NCI-H2107 (cell line): Measurements from ENCODE around the gene CACNB1.

ENCODE experiments used
- DNase-seq: peaks from one replicate; lab custom pipeline; 2025; lab: John Stamatoyannopoulos, UW

The CACNB1 gene

DNA sequence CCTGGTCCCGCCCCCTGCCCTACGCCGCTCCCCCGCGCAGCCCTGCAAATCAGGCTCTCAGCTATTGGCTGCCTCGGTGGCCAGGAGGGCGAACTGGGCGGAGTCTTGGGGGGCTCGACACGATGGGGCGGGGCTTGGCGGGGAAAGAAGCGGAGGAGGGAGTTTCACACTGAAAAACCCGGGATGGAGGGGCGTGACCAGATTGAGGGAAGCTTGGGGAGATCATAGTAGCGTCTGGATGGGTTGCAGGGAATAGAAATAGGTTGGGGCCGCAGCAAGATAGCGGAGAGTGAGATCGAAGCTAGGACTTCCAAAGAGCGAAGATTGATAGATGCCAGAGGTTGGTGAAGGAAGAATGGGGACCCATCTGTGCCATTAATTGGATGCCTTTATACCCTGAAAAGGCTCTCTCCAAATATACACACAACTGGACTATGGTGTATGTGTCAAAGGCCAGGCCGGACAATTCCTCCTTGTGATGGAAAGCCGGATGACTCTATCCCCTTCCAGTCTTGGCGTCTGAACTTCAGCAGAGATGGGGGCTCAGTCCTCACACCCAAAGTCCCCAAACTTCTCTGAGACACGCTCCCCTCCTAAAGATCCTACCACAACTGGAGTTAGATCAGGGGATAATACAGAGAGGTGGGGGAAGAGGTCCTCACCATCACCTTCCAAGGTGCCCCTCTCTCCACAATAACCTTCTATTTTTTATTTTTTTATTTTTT, 28.7 kb upstream of the CACNB1 start:
- no peak for DNase-seq

DNA sequence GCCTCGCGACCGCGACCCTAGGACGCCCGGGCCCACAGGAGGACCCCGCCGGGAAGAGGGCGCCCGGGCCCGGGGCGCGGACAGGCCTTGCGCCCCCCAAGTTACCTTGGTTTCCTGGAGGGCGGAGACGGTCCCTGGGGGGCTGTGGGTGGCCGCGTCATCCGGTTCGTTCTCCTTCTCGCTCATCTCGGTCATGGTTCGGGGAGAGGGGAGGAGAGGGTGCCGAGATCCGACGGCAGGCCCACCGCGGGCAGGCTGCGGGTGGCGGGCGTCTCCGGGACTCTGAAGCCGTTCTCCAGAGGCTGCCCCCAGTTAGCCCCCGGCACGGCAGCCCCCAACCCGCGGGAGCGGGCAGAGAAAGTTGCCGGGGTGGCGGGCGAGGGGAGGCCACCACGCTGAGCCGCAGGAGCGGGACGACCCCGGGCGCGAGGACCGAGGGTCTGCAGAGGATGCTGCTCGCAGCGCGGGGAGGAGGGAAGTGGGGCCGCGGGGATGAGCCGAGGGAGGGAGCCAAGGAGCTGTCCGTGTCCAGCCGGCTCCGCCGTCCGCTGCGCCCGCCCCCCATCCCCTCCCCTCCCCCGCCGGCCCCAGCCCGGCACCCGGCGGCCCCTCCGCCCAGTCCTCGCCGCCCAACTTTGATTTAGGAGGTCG, 28.0 kb upstream of the CACNB1 start, which contains the start of gene STAC2:
Gene STAC2 (minus strand): TSS at position 638 of the 651 bp plus-strand sequence. CDS start 443 bp downstream, at position 195.
- no peak for DNase-seq

DNA sequence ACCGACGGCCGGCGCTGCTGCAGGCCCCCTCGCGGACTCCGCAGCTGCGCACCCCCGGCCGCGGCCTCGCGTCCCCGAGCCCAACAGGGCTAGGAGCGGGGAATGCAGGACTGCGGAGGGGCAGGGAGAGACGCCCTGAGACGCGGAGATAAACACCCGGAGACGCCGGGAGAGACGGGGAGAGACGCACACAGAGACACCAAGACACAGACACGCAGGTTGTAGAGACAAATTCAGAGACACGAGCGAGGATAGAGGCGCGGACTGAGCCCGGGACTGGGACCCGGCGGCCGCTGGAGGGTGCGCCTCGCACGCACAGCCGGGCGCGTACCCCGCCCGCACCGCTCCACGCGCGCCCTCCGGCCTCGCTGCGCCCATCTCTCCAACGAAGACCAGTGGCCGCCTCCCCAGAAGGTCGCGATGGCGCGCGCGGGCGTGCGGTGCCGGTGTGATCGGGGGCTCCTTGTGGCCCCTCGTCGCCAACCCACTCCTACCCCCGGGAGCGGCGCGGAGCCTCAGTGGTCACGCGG, 27.4 kb upstream of the CACNB1 start:
- DNase-seq: no peak

DNA sequence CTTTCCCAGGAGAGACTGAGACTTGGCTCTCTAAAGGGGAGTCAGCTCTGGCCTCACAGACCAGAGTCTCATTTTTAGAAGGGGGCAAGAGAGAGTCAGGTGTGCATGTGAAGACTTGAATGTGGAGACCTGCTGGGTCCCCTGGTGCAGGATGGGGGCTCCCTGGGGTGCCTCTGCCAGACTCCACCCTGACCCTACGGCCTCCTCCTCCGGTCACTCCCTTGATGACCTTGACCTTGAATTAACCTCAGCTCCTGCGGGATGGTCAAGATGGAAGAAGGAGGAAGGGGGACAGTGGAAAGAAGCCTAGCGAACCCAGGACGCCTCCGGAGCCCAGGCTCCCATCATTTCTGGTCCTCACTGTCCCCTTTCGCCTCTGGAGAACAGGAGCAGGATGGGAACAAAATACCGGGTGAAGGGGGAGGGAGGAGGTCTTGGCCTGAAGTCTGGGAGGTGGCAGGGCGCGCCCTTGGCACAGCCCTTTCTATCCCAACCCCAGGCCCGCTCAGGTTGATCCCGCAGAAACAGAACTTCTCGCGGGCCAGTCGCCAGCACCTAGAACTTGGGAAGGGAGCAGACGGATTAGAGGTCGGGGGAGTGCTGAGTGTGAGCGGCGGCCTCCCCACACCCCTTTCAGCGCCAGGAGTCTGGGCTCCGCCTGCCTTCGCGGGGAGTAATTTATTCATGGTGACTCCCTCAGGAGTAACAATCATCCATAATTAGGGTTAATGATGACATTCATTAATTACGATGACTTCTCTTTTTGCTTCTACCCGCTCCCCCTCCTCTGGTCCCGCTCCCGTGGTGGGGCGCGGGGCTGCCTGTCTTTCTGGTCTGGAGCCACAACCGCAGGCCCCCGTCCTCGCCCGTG, 26.7 kb upstream of the CACNB1 start:
- no peak for DNase-seq

DNA sequence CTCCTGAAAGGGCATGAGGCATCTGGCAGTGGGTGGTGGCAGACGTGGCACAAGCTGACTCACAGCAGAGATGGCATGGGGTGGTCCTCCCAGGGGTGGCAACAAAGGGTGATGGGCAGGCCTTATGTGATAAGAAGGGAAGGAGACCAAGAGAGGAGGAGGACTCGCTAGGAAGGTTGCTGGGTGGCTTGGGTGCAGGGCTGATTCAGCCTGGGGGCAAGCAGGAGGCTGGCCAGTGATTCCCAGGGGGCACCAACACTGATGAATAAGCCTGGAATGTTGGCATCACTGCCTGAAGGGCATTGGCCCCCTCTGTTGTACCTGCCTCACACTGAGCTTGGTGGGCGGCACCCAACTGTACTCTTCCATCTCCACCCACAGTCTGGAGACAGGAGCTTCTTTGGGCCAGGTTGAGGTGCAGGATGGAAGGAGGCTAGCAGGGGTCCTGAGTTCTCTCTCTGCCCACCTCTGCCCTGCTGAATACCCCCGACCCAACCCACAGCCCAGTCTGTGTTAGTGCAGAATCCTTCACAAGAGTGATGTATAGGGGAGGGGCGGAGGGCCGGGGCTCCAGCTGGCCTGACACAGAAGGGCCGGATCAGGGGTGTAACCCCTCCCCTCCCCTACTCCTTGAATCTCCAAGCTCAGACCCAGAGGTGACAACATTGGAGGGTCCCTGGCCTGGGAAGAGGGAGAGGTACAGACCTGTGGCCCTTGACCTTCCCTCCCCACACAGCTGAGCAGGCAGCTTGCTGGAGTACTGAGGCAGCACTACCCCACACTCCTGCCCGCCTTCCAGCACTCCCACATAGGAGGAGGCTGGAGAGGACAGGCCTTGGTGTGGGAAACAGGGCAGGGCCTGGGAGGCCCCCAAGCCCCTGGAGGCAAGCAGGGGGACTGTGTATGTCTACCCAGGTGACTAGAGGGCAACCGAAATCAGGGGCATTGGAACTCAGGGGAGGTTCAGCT, 25.7 kb upstream of the CACNB1 start:
- no peak for DNase-seq

DNA sequence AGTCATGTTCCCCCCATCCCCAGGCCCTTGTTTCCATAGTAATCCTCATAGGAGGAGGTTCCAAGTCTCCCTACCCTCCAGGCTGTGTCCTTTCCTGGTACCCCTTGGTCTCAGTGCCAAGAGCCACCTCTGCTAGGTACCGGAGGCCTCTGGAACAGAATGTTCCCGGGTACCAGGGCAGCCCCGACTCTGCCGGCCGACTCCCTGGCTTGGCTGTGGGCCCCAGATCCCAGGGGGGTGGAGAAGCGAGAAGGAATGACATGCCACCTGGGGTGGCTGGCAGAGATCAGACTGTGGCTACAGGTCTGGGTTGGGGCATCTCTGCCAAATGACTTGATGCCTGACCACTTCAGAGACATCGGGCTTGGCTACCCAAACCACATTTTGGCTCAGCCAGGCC, 24.7 kb upstream of the CACNB1 start:
- no peak for DNase-seq

DNA sequence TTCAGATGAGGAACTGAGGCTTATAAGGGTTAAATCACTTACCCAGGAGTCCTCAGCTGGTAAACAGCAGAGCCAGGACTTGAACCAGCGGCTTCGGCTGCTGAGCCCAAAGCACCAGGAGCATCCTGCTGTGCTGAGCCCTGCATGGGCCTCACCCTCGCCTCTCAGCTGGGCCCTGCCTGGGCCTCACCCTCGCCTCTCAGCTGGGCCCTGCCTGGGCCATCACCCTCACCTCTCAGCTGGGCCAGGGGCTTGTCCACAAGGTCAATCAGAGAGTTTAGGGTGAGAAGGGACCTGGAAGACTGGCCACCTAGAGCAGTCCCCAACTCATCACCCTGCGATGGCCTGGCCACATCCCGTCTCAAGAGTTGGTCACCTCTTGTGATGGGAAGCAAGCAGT, 24.1 kb upstream of the CACNB1 start:
- no peak for DNase-seq

DNA sequence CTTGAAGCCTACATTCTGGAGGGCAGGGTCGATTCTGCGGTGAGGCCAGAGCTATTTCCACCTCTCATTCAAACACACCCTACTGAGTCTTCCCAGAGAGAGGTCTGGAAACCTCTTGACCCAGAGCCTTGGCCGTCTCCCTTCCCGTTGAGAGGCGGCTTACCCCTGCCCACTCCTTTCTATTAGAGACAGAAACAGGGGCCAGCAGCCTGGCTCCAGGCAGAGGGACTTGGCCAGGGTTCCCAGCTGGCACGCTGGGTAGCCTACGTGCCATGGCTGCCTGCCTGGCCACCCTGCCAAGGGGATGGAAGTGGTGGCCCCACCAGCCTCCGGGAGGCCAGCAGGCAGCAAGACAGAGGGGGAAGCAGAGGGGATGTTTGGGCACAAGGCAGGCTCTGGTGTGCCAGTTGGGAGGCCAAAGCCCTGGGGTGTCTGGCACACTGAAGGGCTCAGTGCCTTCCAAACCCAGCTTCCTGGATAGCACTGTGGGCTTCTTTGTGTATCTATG, 22.2 kb upstream of the CACNB1 start:
- DNase-seq: no peak

DNA sequence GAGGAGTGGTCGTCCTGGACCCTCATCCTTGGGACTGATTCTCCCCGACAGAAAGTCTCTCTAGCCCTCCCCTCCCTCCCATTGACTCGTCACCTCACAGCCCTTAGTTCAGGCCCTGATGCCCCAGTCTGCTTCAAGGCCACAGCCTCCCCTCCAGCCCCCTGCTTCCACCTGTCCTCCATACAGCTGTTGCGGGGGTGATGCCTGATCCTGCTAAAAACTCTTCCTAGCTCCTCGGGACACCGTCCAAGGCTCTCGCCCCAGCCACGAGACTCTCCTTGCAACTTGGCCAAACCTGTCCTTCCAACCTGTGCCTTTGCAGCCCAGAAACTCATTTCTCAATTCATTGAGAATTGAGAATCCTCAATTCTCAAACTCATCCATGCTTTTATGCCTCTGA, 21.4 kb upstream of the CACNB1 start:
- DNase-seq: no peak

DNA sequence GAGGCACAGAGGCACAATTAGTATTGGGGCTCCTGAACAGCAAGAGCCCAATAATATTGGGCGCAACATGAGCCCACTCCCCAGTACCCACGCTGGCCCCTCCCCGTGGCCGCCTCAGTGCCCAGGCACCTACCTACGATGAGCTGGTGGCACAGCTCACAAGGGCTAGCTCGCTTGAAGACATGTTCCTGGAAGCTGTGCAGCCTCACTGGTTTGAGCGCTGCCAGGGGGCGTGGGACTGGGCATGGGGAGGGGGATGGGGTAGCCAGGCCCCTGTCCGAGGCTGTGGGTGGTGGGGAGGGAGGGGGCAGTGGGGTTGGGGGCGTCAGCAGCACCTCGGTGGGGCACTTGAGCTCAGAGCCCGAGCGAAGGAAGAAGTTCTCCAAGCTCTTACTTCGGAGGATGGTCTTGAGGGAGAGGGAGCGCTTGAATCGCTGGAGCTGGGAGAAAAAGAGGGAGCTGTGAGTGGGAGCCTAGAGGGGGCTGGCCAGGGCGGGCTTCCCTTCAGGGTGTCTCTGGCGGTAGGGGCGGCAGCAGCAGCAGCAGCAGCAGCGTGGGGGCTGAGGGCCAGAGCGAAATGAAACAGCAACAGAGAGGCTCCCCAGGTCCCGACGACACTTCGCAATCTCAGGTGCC, 20.4 kb upstream of the CACNB1 start:
- DNase-seq: no peak

DNA sequence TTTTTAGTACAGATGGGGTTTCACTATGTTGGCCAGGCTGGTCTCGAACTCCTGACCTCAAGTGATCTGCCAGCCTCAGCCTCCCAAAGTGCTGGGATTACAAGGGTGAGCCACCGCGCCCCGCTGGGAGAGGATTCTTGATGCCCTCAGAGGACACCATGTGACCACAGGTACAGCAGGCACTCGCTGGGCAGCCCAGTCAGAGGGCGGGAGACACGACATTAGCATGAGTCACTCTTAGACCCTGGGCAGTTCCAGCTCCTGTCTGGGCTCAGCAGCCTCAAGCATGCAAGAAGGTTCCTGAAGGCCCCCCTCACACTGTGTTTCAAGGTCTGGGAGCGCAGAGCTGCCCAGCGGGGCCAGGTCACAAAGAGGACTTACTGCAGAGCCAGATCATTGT, 16.4 kb upstream of the CACNB1 start:
- DNase-seq: no peak

DNA sequence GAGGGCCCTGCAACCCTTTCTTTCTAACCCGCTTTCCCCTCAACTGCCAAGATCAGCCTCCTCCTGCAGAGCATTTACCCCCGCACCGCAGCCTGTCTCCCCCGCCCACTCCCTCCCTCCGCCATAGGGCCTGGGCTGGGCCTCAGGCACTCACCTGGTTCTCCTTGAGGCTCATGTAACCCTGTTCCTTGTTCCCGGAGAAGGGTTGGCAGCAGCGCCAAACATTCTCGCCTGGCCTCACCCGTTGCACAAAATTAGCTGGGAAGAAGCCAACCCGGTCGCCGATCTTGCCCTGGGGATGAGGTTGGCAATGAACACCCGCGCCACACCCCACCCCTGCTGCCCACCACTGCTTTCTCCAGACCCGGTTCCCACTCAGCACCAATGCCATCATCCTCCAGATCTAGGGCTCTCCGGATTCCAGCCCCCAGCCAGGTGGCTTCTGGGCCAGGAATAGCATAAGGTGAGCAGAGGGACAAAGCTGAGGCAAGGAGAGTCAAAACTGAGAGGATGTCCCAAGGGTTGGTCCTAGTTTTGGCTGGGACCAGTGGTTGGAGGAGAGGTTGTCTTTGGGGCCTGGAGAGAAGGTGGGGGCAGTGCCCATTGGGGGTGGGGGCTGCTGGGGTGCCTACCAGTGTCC, 15.5 kb upstream of the CACNB1 start:
- DNase-seq: peak; percentile 39

DNA sequence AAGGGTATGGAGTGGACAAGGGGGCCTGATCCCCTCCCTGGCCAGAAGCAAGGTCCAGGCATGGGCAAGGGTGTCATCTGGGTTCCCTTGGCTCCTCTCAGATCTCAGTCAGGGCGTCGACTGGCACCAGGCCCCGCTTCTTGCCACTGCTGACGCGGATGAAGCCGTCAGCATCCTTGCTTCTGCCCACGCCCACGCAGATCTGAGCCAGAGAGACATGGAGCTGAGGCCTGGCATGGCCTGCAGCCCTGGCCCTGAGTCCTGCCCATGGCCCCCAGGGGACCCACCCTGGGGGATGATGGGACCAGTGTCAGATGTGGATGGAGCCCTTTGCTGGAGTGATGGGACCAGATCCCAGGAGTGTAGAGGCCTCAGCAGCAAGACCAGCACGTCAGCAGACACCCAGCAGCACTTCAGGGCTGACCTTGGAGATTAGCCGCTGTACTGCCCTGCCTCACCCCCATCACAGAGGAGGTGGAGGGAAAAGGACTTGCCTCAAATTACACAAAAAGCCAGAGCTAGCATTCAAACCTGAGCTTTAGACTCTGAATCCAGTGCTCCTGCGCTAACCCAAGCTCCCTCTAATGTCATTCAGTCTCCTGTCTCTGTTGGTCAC, 14.8 kb upstream of the CACNB1 start:
- no peak for DNase-seq

DNA sequence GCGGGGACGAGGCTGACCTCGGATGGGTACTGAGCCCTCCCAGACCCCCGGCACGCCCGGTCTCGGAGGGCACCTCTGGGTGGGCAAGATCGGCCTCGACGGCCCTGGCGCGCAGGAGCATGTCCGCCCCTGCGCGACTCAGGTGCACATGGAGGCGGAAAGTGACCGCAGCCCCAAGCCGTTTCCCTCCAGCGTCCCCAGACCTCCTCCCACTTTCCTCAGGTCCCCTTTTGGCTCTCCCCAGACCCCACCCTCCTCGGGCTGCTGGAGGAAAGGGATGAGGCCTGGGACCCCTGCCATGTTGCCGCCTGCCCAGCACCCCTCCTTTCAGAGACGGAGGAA, 12.6 kb upstream of the CACNB1 start:
- no peak for DNase-seq

DNA sequence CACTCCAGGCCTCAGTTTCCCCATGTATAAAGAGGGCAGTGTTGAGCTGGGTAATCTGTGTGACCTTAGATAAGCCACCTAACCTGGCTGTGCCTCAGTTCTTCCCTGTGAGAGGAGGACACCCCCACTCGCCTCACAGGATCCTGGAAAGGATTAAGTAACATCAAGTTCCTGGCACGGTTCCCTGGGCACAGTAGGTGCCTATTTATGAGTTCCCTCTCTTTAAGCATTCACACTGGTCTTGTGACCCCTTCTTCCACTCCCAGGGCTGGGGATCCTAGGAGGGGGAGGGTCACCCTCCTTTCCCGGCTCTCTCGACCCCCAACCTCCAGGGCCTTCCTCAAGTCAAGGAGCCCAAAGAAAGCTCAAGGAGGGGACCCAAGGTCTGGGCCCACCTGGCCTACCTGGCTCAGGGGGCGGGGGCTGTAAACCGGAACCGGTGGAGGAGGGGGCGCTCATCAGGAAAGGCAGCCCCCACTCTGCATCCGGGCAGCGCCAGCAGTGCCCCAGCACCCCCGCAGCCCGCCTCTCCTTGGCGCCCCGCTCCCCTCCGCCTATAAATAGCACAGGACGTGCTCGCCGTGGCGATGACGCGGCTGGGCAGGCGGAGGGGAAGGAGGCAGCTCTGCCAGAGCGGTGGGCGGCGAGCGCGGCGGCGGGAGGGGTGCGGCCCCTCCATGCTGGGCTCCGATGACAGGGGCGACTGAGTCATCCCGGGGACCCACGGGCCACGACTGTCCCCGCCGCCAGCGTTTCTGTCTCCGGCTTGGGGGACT, 12.0 kb upstream of the CACNB1 start:
- DNase-seq: no peak

DNA sequence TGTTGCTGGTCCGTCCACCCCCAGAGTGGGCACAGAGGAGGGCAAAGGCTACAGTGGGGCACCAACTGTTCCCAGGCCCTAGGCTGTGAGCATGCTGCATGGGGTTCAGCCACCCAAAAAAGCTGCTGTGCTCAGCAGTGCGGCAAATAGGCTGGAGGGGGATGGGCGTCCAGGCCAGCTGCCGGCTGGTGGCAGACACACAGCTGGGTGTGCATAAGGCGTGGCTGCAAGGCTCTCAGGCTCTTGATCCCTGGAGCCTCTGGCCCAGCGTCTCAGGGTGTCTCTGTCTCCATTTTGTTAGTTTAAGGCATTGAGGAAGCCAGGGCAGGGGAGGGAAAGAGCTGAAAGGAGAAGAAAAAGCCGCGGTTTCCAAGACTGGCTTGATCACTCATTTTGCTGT, 11.4 kb upstream of the CACNB1 start:
- no peak for DNase-seq

DNA sequence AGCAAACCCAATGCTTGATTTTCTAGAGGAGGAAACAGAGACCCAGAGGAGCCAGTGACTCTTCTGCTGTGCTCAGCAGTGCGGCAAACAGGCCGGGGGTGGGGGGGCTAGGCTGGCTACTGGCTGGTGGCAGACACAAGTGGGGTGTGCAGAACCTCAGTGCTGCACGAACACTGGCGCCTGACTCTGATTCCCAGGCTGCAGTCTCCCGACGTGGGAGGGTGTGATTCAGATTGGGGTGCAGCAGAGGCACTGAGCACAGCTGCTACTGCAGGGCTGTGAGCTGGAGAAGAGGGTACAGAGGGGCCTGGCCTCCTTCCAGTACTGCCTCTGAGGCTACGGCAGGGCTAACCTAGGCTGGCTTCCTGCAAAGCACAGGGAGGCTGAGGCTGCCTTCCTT, 10.7 kb upstream of the CACNB1 start:
- DNase-seq: no peak

DNA sequence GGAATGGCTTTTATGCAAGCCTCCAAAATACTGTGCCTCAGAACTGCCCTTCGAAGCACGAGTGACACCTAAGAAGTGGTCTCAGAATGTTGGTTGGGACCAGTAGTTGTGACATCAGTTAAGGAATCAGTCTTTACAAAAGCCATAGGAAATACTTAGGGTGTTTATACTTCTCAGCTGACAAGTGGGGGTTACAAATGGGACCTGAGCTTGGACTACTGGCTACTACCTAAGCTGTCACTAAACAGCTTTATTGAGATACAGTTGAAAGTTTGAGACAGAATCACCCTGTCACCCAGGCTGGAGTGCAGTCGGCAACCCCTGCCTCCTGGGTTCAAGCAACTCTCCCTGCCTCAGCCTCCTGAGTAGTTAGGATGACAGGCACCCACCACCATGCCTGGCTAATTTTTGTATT, 7.7 kb upstream of the CACNB1 start:
- DNase-seq: no peak

DNA sequence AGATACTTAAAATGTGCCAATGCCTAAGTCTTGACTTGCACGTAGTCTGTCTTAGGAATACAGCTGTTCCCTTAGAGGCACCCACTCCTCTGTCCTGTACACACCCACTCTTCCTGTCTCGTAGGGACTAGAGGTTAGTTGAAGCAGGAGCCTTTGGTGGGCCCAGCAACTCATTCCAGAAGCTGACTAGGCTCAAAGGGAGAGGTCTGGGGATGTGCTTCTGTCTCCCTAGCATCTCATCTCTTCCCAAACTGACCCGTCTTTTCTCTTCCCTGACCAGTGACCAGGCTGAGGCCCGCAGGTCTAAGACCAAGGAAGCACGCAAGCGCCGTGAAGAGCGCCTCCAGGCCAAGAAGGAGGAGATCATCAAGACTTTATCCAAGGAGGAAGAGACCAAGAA, 6.8 kb upstream of the CACNB1 start:
- no peak for DNase-seq
